ENCODE measurements around the gene SRA1. TPM values are rescaled to one million over a fixed set of nuclear protein-coding genes. Genes with fewer than 3 reads are reported as not detected.

Gene SRA1
- 10 to 100 TPM; 14.0 to 36.0 TPM for total RNA-seq
- 10 to 100 TPM; 37.7 to 45.5 TPM for polyA plus RNA-seq
- long read RNA-seq, donor 1, transcript SRA1-201 (5 exons, 2,107 nt) = major isoform, 12 of 13 reads
- long read RNA-seq, donor 1, partial matches to known transcripts = 0 of 13 reads
- long read RNA-seq, donor 1, other reads (novel, unspliced or antisense) = 0 of 13 reads
- long read RNA-seq, donor 2, partial matches to known transcripts = 0 of 5 reads
- long read RNA-seq, donor 2, other reads (novel, unspliced or antisense) = 0 of 5 reads
- long read RNA-seq, donor 3, transcript SRA1-201 (5 exons, 2,107 nt) = major isoform, 6 of 9 reads
- long read RNA-seq, donor 3, partial matches to known transcripts = 0 of 9 reads
- long read RNA-seq, donor 3, other reads (novel, unspliced or antisense) = 0 of 9 reads
- long read RNA-seq, donor 4, transcript SRA1-201 (5 exons, 2,107 nt) = major isoform, 7 of 7 reads
- long read RNA-seq, donor 4, partial matches to known transcripts = 0 of 7 reads
- long read RNA-seq, donor 4, other reads (novel, unspliced or antisense) = 0 of 7 reads
- long read RNA-seq, donor 5, transcript SRA1-201 (5 exons, 2,107 nt) = major isoform, 20 of 35 reads
- long read RNA-seq, donor 5, transcript SRA1-205 (4 exons, 1,466 nt) = minor isoform, 10 of 35 reads
- long read RNA-seq, donor 5, partial matches to known transcripts = 0 of 35 reads
- long read RNA-seq, donor 5, other reads (novel, unspliced or antisense) = 5 of 35 reads

DNA sequence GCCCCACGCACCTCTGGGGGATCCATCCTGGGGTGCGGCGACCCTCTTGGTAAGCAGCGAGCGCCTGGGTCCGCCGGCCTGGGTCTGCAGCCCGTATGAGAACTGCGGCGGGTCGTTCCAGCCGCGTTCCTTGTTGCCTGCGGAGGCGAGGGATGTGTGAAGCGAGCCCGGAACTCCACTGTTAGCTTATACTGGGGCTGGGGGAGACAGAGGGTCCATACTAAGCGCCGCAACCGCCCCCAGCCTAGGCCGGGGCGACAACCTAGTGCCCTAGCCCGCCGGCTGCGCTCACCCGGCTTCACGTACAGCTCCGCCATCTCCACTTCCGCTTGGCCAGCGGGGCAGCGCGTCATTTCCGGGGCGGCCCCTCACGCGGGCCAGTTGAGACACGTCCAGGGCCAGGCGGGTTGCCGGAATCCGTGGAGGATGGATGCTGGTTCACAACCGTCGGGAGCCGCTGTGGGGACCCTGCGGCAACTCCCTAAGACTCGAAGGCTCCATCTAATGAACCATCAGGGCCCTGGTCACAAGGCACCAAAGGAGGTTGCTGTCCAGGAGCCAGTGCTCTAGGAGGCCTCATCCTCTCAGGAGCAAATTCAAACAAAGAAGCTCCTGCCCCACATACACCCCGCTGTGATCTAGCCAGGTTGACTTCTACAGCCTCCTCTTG lies at the start of gene SRA1:
Gene SRA1 (minus strand): TSS at position 338 of the 670 bp plus-strand sequence. CDS start 21 bp downstream, at position 317.
- no peak for TF ChIP-seq CTCF (IDR thresholded peaks at IDR 0.05; ENCODE audit: control extremely low read depth, extremely low read depth)
- Histone ChIP-seq H3K9me3 (ENCODE audit: control insufficient read depth in 4 of 4, insufficient read depth in 3 of 4, low read length in 3 of 4) (no peaks in the 10 kb centered on the region), H3K9ac (ENCODE audit: insufficient read depth in 1 of 2, low read length in 2 of 2) (peak within 1 kb of the TSS; percentile 45 to 72), H3K4me1 (ENCODE audit: control insufficient read depth in 5 of 5, insufficient read depth in 5 of 5, low read length in 5 of 5) (peaks cover 1 to 17% (median 9%) of the 10 kb centered on the region in 5 donors), H3K4me3 (peak within 1 kb of the TSS; percentile 94), H3K36me3 (ENCODE audit: control insufficient read depth in 4 of 4, insufficient read depth in 4 of 4, low read length in 4 of 4) (peaks cover 0 to 15% (median 4%) of the 10 kb centered on the region in 4 donors), H3K27me3 (ENCODE audit: control insufficient read depth in 3 of 3, insufficient read depth in 3 of 3, low read length in 2 of 3) (no peaks in the 10 kb centered on the region), H3K27ac (ENCODE audit: low read depth in 1 of 2, low read length in 1 of 2) (peak within 1 kb of the TSS; percentile 97 to 99)
- 1% methylated on average over 45 to 46 of the region's 46 CpGs for whole genome bisulfite sequencing, 2 donors
- peak; percentile 94 to 95 (median 94) for DNase-seq
- ATAC-seq (ENCODE audit: insufficient read depth, low FRiP score) = peak; percentile 95

DNA sequence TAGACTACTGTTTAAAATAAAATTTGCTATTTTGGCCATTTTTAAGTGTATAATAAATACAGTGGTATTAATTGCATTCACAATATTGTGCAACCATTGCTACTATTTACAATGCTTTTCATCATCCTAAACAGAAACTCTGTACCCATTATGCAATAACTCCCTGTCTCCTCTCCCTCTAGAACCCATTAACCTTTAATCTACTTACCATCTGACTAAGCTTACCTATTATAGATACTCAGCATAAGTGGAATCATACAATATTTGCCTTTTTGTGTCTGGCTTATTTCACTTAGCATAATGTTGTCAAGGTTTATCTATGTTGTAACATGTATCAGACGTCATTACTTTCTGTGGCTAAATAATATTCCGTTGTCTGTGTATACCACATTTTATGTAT lies 49.8 kb upstream of the SRA1 start:
- Histone ChIP-seq H3K4me1 (ENCODE audit: control insufficient read depth in 5 of 5, insufficient read depth in 5 of 5, low read length in 5 of 5) (peaks cover 0 to 2% (median 0%) of the 10 kb centered on the region in 5 donors), H3K36me3 (ENCODE audit: control insufficient read depth in 4 of 4, insufficient read depth in 4 of 4, low read length in 4 of 4) (no peaks in the 10 kb centered on the region), H3K4me3 (no peak overlapping the region), H3K9me3 (ENCODE audit: control insufficient read depth in 4 of 4, insufficient read depth in 3 of 4, low read length in 3 of 4) (no peaks in the 10 kb centered on the region), H3K9ac (ENCODE audit: insufficient read depth in 1 of 2, low read length in 2 of 2) (no peak overlapping the region), H3K27me3 (ENCODE audit: control insufficient read depth in 3 of 3, insufficient read depth in 3 of 3, low read length in 2 of 3) (no peaks in the 10 kb centered on the region), H3K27ac (ENCODE audit: low read depth in 1 of 2, low read length in 1 of 2) (no peak overlapping the region)
- WGBS, 2 donors = 41 to 64% methylated on average over 2 of the region's 2 CpGs
- DNase-seq (no peak), ATAC-seq (ENCODE audit: insufficient read depth, low FRiP score) (no peak)
- no peak for TF ChIP-seq CTCF (IDR thresholded peaks at IDR 0.05; ENCODE audit: control extremely low read depth, extremely low read depth)

DNA sequence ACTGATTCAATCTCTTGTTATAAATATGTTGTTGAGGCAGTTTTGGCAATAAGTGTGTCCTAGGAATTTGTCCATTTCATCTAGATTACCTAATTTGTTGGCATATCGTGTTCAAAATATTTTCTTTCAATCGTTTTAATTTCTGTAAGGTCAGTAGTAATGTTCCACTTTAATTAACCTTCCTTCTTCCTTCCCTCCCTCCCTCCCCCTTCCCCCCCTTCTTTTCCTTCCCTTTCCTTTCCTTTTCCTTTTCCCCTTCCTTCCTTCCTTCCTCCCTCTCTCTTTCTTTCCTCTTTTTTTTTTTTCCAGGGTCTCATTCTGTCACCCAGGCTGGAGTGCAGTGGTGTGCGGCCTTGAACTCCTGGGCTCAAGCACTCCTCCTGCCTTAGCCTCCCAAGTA lies 48.6 kb upstream of the SRA1 start:
- DNase-seq (no peak), ATAC-seq (ENCODE audit: insufficient read depth, low FRiP score) (no peak)
- WGBS, 2 donors = 65 to 83% methylated on average over 3 of the region's 3 CpGs
- Histone ChIP-seq H3K4me1 (ENCODE audit: control insufficient read depth in 5 of 5, insufficient read depth in 5 of 5, low read length in 5 of 5) (peaks cover 0 to 1% (median 0%) of the 10 kb centered on the region in 5 donors), H3K9ac (ENCODE audit: insufficient read depth in 1 of 2, low read length in 2 of 2) (no peak overlapping the region), H3K27ac (ENCODE audit: low read depth in 1 of 2, low read length in 1 of 2) (no peak overlapping the region), H3K4me3 (no peak overlapping the region), H3K9me3 (ENCODE audit: control insufficient read depth in 4 of 4, insufficient read depth in 3 of 4, low read length in 3 of 4) (no peaks in the 10 kb centered on the region), H3K27me3 (ENCODE audit: control insufficient read depth in 3 of 3, insufficient read depth in 3 of 3, low read length in 2 of 3) (no peaks in the 10 kb centered on the region), H3K36me3 (ENCODE audit: control insufficient read depth in 4 of 4, insufficient read depth in 4 of 4, low read length in 4 of 4) (no peaks in the 10 kb centered on the region)
- TF ChIP-seq CTCF (IDR thresholded peaks at IDR 0.05; ENCODE audit: control extremely low read depth, extremely low read depth) = no peak

Data from lung (tissue), 16 donors.